DMS53 (cell line): ENCODE data around the gene KRT17.
"Not testable (repeated sequence)": the region's sequence is repeated elsewhere in the genome, so short reads cannot be mapped to it uniquely, and the experiment has no call there.

Source experiments
- DNase-seq: peaks from one replicate; lab custom pipeline; 2025; lab: John Stamatoyannopoulos, UW

The KRT17 gene

DNA sequence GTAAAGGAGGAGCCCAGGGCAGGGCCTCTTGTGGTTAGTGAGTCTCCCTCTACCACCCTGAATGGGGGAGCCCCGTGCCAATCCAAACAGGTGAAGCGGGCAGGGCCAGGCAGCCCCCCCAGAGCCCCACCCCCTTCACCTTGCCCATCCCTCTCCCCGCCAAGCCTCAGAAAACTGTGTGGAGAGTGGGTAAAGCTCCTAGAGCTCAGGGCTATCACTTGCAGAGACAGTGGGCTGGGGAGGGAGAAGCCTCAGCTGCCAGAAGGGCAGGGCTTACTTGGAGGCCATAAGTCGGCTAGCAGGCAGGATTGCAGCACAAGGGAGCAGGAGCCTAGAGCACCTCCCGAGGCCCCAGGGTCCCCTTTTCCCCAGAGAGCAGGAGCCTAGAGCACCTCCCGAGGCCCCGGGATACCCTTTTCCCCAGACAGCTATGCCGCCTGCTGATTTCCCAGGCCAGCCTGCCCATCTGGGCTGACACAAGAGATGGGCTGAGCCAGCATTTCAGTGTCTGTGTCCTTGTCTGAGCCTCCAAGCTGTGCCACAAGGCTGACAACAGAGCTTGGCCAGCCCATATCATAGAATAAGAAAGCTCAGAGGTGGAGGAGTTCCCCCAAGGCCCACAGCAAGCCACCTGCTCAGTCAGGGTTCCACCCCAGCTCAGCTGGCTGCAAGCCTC is 30.9 kb downstream of the KRT17 start:
- no peak for DNase-seq

- no peak for DNase-seq
These were observed 31.6 kb downstream of the KRT17 start for GRCh38 chr17:41592601-41593305.

- DNase-seq, result no peak
These were observed 35.1 kb downstream of the KRT17 start for GRCh38 chr17:41589301-41589700.

DNA sequence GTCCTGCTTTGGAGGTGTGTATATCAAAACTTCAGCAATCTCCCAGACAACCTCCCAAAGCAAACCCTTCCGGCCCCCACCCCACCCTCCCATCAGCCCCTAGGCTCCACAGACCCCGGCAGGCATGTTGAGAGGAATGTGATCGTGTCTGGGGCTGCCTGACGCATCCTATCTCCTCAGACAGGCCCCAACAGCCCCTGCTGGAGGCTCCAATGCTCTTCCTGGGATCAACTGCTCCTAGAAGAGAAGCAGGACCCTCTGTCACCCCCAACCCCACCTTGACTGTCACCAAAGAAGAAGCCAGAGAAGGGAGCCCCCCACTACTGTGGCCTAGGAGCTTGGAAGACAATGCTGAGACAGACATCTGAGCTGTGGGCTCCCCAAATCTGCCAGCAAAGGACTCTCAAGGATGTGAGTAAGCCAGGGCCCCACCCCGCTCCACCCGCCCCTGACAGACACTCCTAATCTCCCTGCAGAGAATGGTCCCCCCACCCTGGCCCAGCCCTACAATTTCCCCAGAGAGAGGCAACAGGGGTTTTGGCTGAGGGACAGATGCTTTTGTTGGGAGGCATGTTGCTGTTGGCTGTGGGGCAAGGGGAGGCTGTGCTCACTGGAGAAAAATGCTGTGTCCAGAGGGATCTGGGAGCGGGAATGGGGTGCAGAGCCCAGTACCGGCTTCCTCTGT is 36.1 kb downstream of the KRT17 start:
- no peak for DNase-seq

DNA sequence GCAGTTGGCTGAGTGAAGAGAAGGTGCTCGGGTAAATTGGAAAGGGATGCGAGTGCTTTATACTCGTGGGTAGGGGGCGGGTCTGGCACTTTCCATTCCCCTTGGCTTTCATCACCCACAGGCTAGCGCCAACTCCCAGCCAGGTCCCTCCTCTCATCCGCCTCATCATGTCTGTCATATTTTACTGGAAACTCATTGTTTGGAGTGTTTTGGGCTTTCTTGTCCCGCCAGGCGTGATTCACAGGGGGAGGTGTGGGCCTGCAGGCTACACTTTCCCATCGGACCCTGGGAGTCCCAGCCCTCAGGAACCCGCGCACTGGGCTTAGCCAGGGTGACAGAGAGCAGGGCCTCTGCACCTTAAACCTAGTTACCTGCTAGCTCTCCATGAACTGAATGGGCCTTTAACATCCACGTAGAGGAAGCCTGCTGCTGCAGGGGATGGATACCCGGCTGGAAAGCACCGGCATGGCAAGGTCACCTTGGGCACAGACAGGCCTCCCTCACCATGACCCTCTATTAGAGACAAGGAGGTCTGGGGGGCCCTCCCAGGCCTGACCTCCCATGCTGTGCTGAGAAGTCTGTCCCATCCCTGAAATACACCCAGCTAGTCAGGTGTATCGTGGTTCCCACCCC is 37.4 kb downstream of the KRT17 start, which contains the start of gene KRT14:
Gene KRT14, minus strand, starts transcription at position 33 of the 633 bp plus-strand sequence. CDS start 61 bp downstream, outside the sequence.
- no peak for DNase-seq

DNA sequence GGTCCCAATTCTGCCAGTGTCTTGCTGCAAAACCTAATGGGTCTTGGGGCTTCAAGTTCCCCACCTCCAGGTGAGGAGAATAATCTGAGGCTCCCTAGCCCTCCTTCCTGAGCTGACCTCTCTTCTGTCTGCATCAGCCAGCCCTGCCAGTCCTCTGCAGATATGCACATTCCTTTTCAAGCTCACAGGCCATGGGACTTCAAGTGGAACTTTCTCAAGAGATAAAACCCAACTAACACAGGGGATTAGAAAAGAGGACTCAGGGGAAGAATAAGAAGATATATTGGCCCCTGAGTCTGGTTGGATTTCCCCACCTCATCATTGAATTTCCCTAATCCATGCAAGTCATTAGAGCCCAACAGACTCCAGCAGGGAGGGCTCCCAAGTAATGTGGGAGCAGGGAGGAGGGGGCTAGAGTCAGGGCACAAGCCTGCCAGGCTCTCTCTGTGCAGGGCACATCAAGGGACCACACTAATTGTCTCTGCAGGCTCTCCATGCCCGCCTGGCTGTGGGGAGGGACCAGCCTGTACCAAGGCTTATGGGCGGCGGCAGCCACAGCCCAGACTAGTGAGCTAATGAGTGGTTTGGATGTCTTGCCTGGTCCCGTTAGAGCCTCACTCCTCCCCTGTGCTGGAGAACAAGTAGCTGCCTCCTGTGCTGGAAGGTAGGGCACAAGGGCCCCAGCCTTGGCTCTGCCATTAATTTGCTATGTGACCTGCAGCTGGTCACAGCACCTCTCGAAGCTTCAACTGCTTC is 38.9 kb downstream of the KRT17 start:
- no peak for DNase-seq

- DNase-seq, result not testable (repeated sequence)
These were observed 39.9 kb downstream of the KRT17 start for GRCh38 chr17:41584331-41584927.

GRCh38 chr17:41583137-41584127 is 40.9 kb downstream of the KRT17 start:
- DNase-seq, result peak; percentile 68

- DNase-seq, result not testable (repeated sequence)
These were observed 42.1 kb downstream of the KRT17 start for GRCh38 chr17:41582061-41582968.

- DNase-seq, result no peak
These were observed 42.9 kb downstream of the KRT17 start for GRCh38 chr17:41581366-41582060.

DNA sequence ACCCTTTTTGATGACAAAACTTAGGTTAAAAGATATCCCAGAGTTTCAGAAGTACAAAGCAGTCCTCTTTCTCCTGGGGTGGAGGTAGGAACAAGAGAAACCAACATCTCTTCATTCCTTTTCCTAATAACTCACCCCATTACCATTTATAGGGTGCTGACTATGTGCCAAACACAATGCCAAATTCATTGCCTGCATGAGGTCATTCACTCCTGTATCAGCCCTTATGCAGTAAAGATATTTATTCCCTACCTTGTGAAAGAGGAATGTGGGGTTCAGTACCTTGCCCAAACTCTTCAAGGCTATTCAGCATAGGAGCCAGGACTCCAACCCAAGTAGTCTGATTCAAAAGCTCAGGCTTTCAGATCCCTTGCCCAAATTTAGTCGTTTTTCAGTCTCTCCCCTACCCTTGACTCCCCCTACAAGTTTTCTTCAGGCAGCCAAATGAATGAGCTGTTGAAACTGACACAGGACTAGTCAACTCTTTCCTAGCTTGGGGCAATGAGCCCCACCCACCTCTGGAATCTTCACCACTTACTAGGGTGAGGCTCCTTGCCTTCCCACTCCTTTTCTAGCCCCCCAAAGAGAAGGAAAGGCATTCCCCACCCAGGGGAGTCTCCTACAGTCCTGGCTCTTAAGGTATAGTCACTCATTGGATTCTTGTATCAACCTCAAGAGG is 43.5 kb downstream of the KRT17 start:
- DNase-seq, result no peak

DNA sequence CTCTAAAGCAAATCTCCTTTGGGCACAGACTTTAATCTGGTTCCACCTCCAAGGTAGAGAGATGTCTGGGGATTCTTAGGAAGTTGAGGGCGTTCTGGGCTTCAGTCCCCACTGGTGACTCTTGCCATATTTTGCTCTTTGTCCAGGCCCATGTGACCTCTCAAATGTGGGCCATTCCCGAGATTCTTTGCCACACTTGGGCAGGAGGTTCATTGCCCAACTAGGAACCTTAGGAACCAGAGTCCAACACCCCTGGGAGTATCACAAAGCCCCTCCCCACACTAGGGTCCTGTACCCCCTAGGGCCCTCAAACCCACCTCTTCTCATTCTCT is 44.2 kb downstream of the KRT17 start:
- DNase-seq, result no peak

DNA sequence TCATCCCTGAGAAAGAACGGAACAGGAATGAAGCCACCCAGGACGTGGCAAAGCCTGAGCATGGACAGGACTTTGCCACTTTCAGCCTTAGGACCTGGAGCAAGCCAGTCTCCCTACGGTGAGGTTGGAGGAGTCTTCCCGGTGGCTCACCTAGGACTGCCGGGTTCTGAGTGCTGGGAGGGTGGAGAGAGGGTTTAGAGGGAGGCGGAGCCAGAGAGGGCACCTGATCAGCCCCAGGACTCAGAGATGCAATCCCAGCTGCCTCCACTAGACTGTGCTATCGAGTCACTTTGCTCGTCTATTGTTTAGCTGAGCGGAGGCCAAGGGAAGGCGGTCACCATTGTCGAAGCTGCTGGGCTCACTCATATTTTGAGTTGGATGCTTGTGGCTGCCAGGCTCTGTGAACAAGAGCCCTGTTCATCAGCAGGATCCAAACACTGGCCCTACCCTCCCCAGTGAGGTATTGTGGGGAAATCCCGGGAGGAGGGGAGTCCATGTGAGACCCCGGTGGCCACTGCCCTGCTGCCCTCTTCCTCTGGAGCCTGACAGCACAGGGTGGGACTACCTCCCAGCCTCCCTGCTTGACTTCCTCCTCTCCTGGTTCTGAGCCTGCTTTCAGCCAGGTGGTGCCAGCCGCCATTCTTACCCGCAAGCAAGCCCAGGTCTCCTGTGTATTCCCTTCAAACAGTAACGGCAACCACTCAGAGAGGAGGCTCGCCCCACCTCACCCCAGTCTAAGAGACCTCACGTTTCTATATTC is 44.7 kb downstream of the KRT17 start:
- peak; percentile 91 for DNase-seq

DNA sequence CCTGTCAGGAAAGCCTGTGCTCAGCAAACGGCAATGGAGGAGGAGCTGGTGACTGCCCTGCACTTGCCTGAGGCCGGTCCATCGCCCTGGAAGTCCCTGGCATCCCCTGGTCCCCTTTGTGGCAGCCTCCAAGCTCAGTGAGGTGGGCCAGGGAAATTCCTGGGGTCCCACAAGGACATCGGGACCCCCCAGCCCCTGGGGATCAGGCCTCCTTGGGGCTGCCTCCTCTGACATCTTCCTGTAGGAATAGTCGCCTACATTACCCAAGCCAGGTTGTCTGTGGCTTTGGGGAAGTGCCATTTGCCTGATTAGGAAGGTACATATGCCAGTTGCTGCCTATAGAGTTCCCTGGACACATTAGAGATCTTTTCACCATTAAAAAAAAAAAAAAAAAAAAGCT is 45.4 kb downstream of the KRT17 start:
- DNase-seq, result peak; percentile 22

DNA sequence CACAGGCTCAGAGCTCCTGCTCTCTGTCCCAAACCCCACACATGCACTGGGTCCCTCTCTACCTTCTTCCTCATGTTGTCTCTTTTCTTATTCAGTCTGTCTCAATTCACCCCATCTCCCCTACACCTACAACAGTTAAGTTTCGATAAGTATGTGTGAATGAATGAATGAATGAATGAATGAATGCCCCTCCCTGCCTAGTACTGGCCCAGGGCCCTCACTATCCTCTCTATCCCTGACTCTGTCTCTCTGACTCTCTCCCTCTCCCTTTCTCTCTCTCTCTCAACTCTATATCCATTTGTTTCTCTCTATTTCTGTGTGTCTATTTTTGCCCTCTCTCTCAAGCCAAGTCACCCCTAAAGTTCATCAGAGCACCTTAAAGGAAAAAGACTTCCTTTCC is 45.8 kb downstream of the KRT17 start:
- DNase-seq, result no peak

DNA sequence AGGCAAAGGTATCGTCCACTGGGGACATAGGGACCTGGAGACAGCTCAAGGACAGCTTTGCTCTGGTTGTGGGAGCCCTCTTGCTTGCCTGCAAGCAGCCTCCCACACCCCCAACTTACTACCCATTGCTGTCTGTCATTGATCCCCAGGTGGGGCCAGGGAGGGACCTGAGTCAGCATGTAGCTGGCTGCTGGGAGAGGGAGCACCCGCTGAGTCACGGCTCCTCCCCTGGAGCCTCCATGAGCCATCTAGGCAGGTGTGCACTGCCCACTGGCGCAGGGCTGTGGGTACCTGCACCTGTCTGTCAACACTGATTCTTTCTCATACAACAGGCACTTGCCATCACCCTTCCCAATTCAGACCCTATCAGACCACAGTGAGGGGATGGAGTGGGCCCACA is 47.6 kb downstream of the KRT17 start:
- peak; percentile 58 for DNase-seq

DNA sequence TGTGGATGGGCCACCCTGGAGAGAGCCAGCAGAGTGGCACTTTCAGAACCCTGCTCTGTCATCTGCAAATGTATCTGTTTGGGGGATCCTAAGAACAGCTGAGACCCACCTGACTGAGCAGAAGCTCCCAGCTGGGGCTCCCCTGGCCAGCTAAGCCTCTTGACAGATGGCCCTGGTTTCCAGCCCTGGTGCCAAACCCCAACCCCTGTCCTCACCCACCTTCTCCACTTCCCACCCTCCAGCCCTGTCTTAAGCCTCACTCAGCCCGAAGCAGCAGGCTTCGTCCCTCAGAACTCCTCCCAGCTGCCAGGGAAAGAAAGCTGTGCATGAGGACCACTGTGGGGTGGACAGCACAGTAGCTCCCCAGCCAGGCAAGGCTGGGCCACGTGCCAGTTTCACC is 49.0 kb downstream of the KRT17 start:
- DNase-seq, result no peak
